Psoas muscle (tissue), 8 donors: ENCODE results near the gene ANKRD17. TPM values are rescaled to one million over a fixed set of nuclear protein-coding genes. Genes with fewer than 3 reads are reported as not detected.

Experiments
- ATAC-seq, 4 donors: fragments of 200-7000 bp; cut with Tn5 transposase; one replicate each; pipeline ENCODE4 v1.9.1; 2020; ENCODE audit warnings: moderate library complexity in 3 of 4, mild to moderate bottlenecking in 2 of 4
- DNase-seq, 2 donors: peaks; one replicate each; pipeline ENCODE4 v3.0.0-alpha.2; 2020
- H3K27ac ChIP-seq: fragments of 200-600 bp; one replicate; pipeline ENCODE4 v1.8.0; 2022
- H3K27me3 ChIP-seq, 3 donors: fragments of 200-600 bp in 1 of 3; one replicate each; pipeline versions ENCODE4 v1.6.1 to v1.8.0; 2013 to 2022; ENCODE audit warnings: low read length in 2 of 3, mild to moderate bottlenecking in 2 of 3, moderate library complexity in 1 of 3; ENCODE audit not compliant: insufficient read depth in 3 of 3
- H3K36me3 ChIP-seq, 2 donors: fragments of 200-600 bp in 1 of 2; one replicate each; pipeline versions ENCODE4 v1.6.1 to v1.8.0; 2013 to 2022; ENCODE audit warnings: low read depth in 1 of 2, mild to moderate bottlenecking in 1 of 2, moderate library complexity in 1 of 2; ENCODE audit not compliant: insufficient read depth in 1 of 2
- H3K4me1 ChIP-seq: fragments of 200-600 bp; one replicate; pipeline ENCODE4 v1.8.0; 2022
- H3K4me3 ChIP-seq: fragments of 200-600 bp; one replicate; pipeline ENCODE4 v1.8.0; 2022; ENCODE audit warnings: mild to moderate bottlenecking
- H3K9me3 ChIP-seq: fragments of 200-600 bp; one replicate; pipeline ENCODE4 v1.8.0; 2022
- CTCF ChIP-seq: fragments of 200-600 bp; IDR thresholded peaks from one replicate; pipeline ENCODE4 v1.8.0; 2022; ENCODE audit warnings: antibody characterized with exemption
- WGBS, 3 donors: extraction: QIAGEN DNeasy Blood & Tissue Kit; methylation state at CpG; one replicate each; pipeline versions ENCODE4 v1.1.6 to v1.1.7; 2013; 5-methylcytosine and 5-hydroxymethylcytosine counted together
- intact Hi-C, 2 donors: fragments of 100-400 bp; cut with DNase I; formaldehyde crosslinking; loops; one replicate each; pipeline versions ENCODE4 v1.11.0 to v1.14.2; 2022
- polyA plus RNA-seq, 3 donors: library from polyadenylated mRNA; stranded (reverse); fragments of 200-250 nt; gene quantifications; one replicate each; pipeline ENCODE4 v1.2.3, GENCODE V29; 2013
- total RNA-seq, 4 donors: library from RNA; stranded (reverse); fragmentation: NEBNext Ultra II Directional in 2 of 4; extraction: Animal tissue kit (Norgen Biotek cat#: 25700) in 2 of 4; gene quantifications; one replicate each; pipeline versions ENCODE4 v1.2.1 to v1.2.4, GENCODE V29; 2021 to 2023
- donor health status: healthy with polysubstance abuse.
- donor health status: DM: no; HTN: no; CAD: no; lungs with moderate emphysema.
- donor health status: Bipolar disorder and iron deficiency.
- donor health status: healthy.
- donor health status: DM: yes; HTN: yes; CAD: no.
- donor health status: DM: no; HTN: no; CAD: no.
- donor health status: DM: no; HTN: no; CAD: no.
- donor health status: DM: yes; HTN: yes; CAD: no.

The ANKRD17 gene
- total and polyA plus RNA-seq, 7 donors: 8.0 to 66.2 (median 46.6) TPM

- no peak overlapping the region for H3K27ac ChIP-seq
- 83 to 95% (median 85%) methylated on average over 1 of the region's 1 CpG for WGBS, 3 donors
- no peaks in the 10 kb centered on the region for H3K27me3 ChIP-seq
- no peak for TF ChIP-seq CTCF
- intact Hi-C loops: loop anchor here in 1 of 2 donors (10.0 kb wide), 1 partner anchor 52 kb away; no protein-coding TSS in a partner anchor
- H3K9me3 ChIP-seq: no peaks in the 10 kb centered on the region
- peaks cover 17 to 95% of the 10 kb centered on the region in 2 donors for H3K36me3 ChIP-seq
- DNase-seq (no peak), ATAC-seq (no peak)
- no peak overlapping the region for H3K4me3 ChIP-seq
- no peaks in the 10 kb centered on the region for H3K4me1 ChIP-seq
These were observed 165.7 kb downstream of the ANKRD17 start for GRCh38 chr4:73092868-73093267.

- 94 to 100% (median 100%) methylated on average over 1 of the region's 1 CpG for WGBS, 3 donors
- DNase-seq (no peak), ATAC-seq (no peak)
- H3K27me3 ChIP-seq: no peaks in the 10 kb centered on the region
- H3K4me3 ChIP-seq: no peak overlapping the region
- H3K9me3 ChIP-seq: no peaks in the 10 kb centered on the region
- peaks cover 17 to 83% of the 10 kb centered on the region in 2 donors for H3K36me3 ChIP-seq
- H3K27ac ChIP-seq: no peak overlapping the region
- no peak for TF ChIP-seq CTCF
- H3K4me1 ChIP-seq: no peaks in the 10 kb centered on the region
- intact Hi-C loops: loop anchor here in 1 of 2 donors (10.0 kb wide), 1 partner anchor 54 kb away; no protein-coding TSS in a partner anchor
These were observed 167.9 kb downstream of the ANKRD17 start for GRCh38 chr4:73090738-73091137.

GRCh38 chr4:73087871-73088270 lies 170.7 kb downstream of the ANKRD17 start:
- ATAC-seq (no peak), DNase-seq (no peak)
- Histone ChIP-seq H3K27me3 (no peaks in the 10 kb centered on the region), H3K4me1 (no peaks in the 10 kb centered on the region), H3K9me3 (no peaks in the 10 kb centered on the region), H3K36me3 (peaks cover 15 to 81% of the 10 kb centered on the region in 2 donors), H3K4me3 (no peak overlapping the region), H3K27ac (no peak overlapping the region)
- no peak for TF ChIP-seq CTCF
- intact Hi-C loops: no loop called here

GRCh38 chr4:73086095-73086868 lies 172.3 kb downstream of the ANKRD17 start:
- H3K4me1 ChIP-seq: no peaks in the 10 kb centered on the region
- intact Hi-C loops: no loop called here
- ATAC-seq: no peak
- WGBS, 3 donors: 69 to 78% (median 74%) methylated on average over 6 of the region's 6 CpGs
- TF ChIP-seq CTCF: no peak
- no peak overlapping the region for H3K4me3 ChIP-seq
- H3K27me3 ChIP-seq: no peaks in the 10 kb centered on the region
- H3K36me3 ChIP-seq: peaks cover 8 to 79% of the 10 kb centered on the region in 2 donors
- no peaks in the 10 kb centered on the region for H3K9me3 ChIP-seq
- DNase-seq: no peak
- H3K27ac ChIP-seq: no peak overlapping the region
